ENCODE data around the gene GUCA2B. TPM values are rescaled to one million over a fixed set of nuclear protein-coding genes. Genes with fewer than 3 reads are reported as not detected.

GUCA2B gene
- total and polyA plus RNA-seq, 8 donors: 2.2 to 13.1 (median 4.8) TPM; not detected in 4

GRCh38 chr1:42152119-42152518 lies 1.1 kb upstream of the GUCA2B start:
- peaks cover 0 to 21% (median 0%) of the 10 kb centered on the region in 3 donors for H3K27me3 ChIP-seq
- peak overlapping the region in 2 of 5 donors; percentile 35 to 38 for H3K27ac ChIP-seq
- no peaks in the 10 kb centered on the region for H3K36me3 ChIP-seq
- H3K9me3 ChIP-seq: no peaks in the 10 kb centered on the region
- peak in 1 of 2 donors; percentile 79 for DNase-seq
- intact Hi-C loops (cut with DNase I; ENCODE audit: low total_unique reads): no loop called here
- TF ChIP-seq POLR2AphosphoS5 (IDR thresholded peaks at IDR 0.05) (peak in 2 of 3 donors; percentile 50 to 54), EP300 (IDR thresholded peaks at IDR 0.05) (no peak)
- peaks cover 0 to 15% (median 12%) of the 10 kb centered on the region in 4 donors for H3K4me1 ChIP-seq
- WGBS, 5 donors: 33 to 58% (median 37%) methylated on average over 2 to 3 of the region's 3 CpGs
- no peak overlapping the region for H3K4me3 ChIP-seq

- WGBS, 5 donors: 64 to 80% (median 76%) methylated on average over 5 to 6 of the region's 6 CpGs
- H3K27ac ChIP-seq: no peak overlapping the region
- H3K27me3 ChIP-seq: peaks cover 0 to 7% (median 0%) of the 10 kb centered on the region in 3 donors
- peaks cover 0 to 15% (median 12%) of the 10 kb centered on the region in 4 donors for H3K4me1 ChIP-seq
- intact Hi-C loops (cut with DNase I; ENCODE audit: low total_unique reads): no loop called here
- H3K9me3 ChIP-seq: no peaks in the 10 kb centered on the region
- H3K36me3 ChIP-seq: no peaks in the 10 kb centered on the region
- no peak for DNase-seq
- no peak overlapping the region for H3K4me3 ChIP-seq
- TF ChIP-seq EP300 (IDR thresholded peaks at IDR 0.05) (no peak), POLR2A (IDR thresholded peaks at IDR 0.05) (no peak), CTCF (IDR thresholded peaks at IDR 0.05) (no peak), POLR2AphosphoS5 (IDR thresholded peaks at IDR 0.05) (no peak)
Measured at GRCh38 chr1:42153624-42154023, 414 bp downstream of the GUCA2B start.

GRCh38 chr1:42154685-42155084 lies 1.5 kb downstream of the GUCA2B start:
- no peak overlapping the region for H3K27ac ChIP-seq
- no peak for TF ChIP-seq CTCF (IDR thresholded peaks at IDR 0.05)
- no peak for TF ChIP-seq POLR2A (IDR thresholded peaks at IDR 0.05)
- no peak for TF ChIP-seq EP300 (IDR thresholded peaks at IDR 0.05)
- H3K27me3 ChIP-seq: peaks cover 0 to 6% (median 0%) of the 10 kb centered on the region in 3 donors
- no peak overlapping the region for H3K4me3 ChIP-seq
- WGBS, 5 donors: 85 to 92% (median 89%) methylated on average over 9 to 13 of the region's 13 CpGs
- H3K36me3 ChIP-seq: no peaks in the 10 kb centered on the region
- peaks cover 0 to 15% (median 12%) of the 10 kb centered on the region in 4 donors for H3K4me1 ChIP-seq
- H3K9me3 ChIP-seq: no peaks in the 10 kb centered on the region
- no peak for DNase-seq
- intact Hi-C loops (cut with DNase I; ENCODE audit: low total_unique reads): no loop called here

GRCh38 chr1:42155362-42155761 lies 2.2 kb downstream of the GUCA2B start:
- DNase-seq: no peak
- 85 to 92% (median 89%) methylated on average over 10 to 12 of the region's 12 CpGs for WGBS, 5 donors
- no peak for TF ChIP-seq POLR2A (IDR thresholded peaks at IDR 0.05)
- TF ChIP-seq POLR2AphosphoS5 (IDR thresholded peaks at IDR 0.05): no peak
- TF ChIP-seq CTCF (IDR thresholded peaks at IDR 0.05): no peak
- no peak for TF ChIP-seq EP300 (IDR thresholded peaks at IDR 0.05)
- Histone ChIP-seq H3K36me3 (no peaks in the 10 kb centered on the region), H3K4me1 (peaks cover 0 to 15% (median 12%) of the 10 kb centered on the region in 4 donors), H3K9me3 (peaks cover 0 to 2% (median 1%) of the 10 kb centered on the region in 4 donors), H3K4me3 (no peak overlapping the region), H3K27me3 (peaks cover 0 to 6% (median 0%) of the 10 kb centered on the region in 3 donors), H3K27ac (no peak overlapping the region)
- intact Hi-C loops (cut with DNase I; ENCODE audit: low total_unique reads): no loop called here

GRCh38 chr1:42157667-42158066 lies 4.5 kb downstream of the GUCA2B start:
- DNase-seq: no peak
- intact Hi-C loops (cut with DNase I; ENCODE audit: low total_unique reads): no loop called here
- 61 to 69% (median 64%) methylated on average over 7 of the region's 7 CpGs for WGBS, 5 donors
- TF ChIP-seq EP300 (IDR thresholded peaks at IDR 0.05) (no peak), POLR2A (IDR thresholded peaks at IDR 0.05) (no peak), POLR2AphosphoS5 (IDR thresholded peaks at IDR 0.05) (no peak), CTCF (IDR thresholded peaks at IDR 0.05) (no peak)
- Histone ChIP-seq H3K27ac (no peak overlapping the region), H3K36me3 (no peaks in the 10 kb centered on the region), H3K4me1 (peaks cover 0 to 10% (median 6%) of the 10 kb centered on the region in 4 donors), H3K9me3 (peaks cover 0 to 15% (median 12%) of the 10 kb centered on the region in 4 donors), H3K27me3 (no peaks in the 10 kb centered on the region), H3K4me3 (no peak overlapping the region)

Data from stomach (tissue), 9 donors.